Endothelial cell of umbilical vein (primary cell): ENCODE measurements around the gene LEP. TPM values are rescaled to one million over a fixed set of nuclear protein-coding genes. Genes with fewer than 3 reads are reported as not detected.

Source experiments
- BruUV-seq: library from RNA; stranded (reverse); fragments of 400-500 nt; replicated peaks from 2 replicates; lab custom pipeline; 2021; lab: Mats Ljungman, UMichigan
- CTCF ChIA-PET: fragments of 300-600, 350-600 bp; sonication (Branson Sonifier 250); formaldehyde crosslinking; loops from one replicate; lab custom pipeline; 2021; ENCODE audit warnings: antibody characterized with exemption, inconsistent platforms; lab: Charles Lee
- POLR2A ChIA-PET: fragments of 300-600, 350-600 bp; sonication (Branson Sonifier 250); formaldehyde crosslinking; loops from one replicate; lab custom pipeline; 2021; ENCODE audit warnings: antibody characterized with exemption, inconsistent platforms; lab: Charles Lee
- DNase-seq: peaks from one replicate; pipeline ENCODE4 v3.0.0-alpha.2; 2011; ENCODE audit warnings: low read depth, low spot score
- FAIRE-seq: peaks from 2 replicates; lab custom pipeline; 2011; peaks lifted over from hg19 to GRCh38; lab: Jason Lieb, UNC
- H2AFZ ChIP-seq: 2 replicates; pipeline ENCODE4 v1.6.0; 2012; ENCODE audit warnings: low read depth, low read length, control low read depth, inconsistent platforms
- H3K27ac ChIP-seq: 2 replicates; pipeline ENCODE4 v1.5.1; 2011; ENCODE audit warnings: low read depth, mild to moderate bottlenecking, control low read depth, low read length, moderate library complexity; ENCODE audit not compliant: insufficient read depth
- H3K27me3 ChIP-seq, 2 experiments: 2 replicates each; pipeline versions ENCODE4 v1.6.0 to v1.6.1; 2011; ENCODE audit warnings: low read length in 2 of 2, mixed read lengths in 1 of 2; ENCODE audit not compliant: control insufficient read depth in 2 of 2, insufficient read depth in 2 of 2
- H3K36me3 ChIP-seq, 2 experiments: 2 replicates in 1 of 2; 3 replicates in 1 of 2; pipeline ENCODE4 v1.5.1; 2011; ENCODE audit warnings: low read length in 2 of 2, mild to moderate bottlenecking in 1 of 2, moderate library complexity in 1 of 2; ENCODE audit not compliant: control insufficient read depth in 2 of 2, insufficient read depth in 2 of 2; ENCODE audit errors: extremely low read depth in 1 of 2
- H3K4me1 ChIP-seq: 3 replicates; pipeline ENCODE4 v1.5.1; 2011; ENCODE audit warnings: mild to moderate bottlenecking, low read length; ENCODE audit not compliant: control insufficient read depth, insufficient read depth; ENCODE audit errors: extremely low read depth
- H3K4me2 ChIP-seq: 2 replicates; pipeline ENCODE4 v1.6.1; 2011; ENCODE audit warnings: low read length, control low read depth, mixed read lengths; ENCODE audit not compliant: insufficient read depth
- H3K4me3 ChIP-seq, 3 experiments: fragments of 200-600 bp in 1 of 3; sonication (generic), shearing (Covaris generic) in 1 of 3; replicated peaks in 1 of 3; 2 replicates each; pipeline ENCODE4 v1.5.1; 2011 to 2016; ENCODE audit warnings: control low read depth in 3 of 3, low read length in 3 of 3, mild to moderate bottlenecking in 2 of 3, inconsistent platforms in 1 of 3, low read depth in 1 of 3, moderate library complexity in 1 of 3; ENCODE audit not compliant: insufficient read depth in 1 of 3
- H3K79me2 ChIP-seq: 2 replicates; pipeline ENCODE4 v1.6.0; 2012; ENCODE audit warnings: low read length, inconsistent platforms; ENCODE audit not compliant: control insufficient read depth, insufficient read depth
- H3K9ac ChIP-seq: replicated peaks from 2 replicates; pipeline ENCODE3; 2011; ENCODE audit warnings: low read length, control low read depth; ENCODE audit not compliant: insufficient read depth; ENCODE audit errors: extremely low read depth
- H3K9me1 ChIP-seq: replicated peaks from 3 replicates; pipeline ENCODE4 v1.6.0; 2011; ENCODE audit warnings: mild to moderate bottlenecking, low read length; ENCODE audit not compliant: control insufficient read depth, insufficient read depth; ENCODE audit errors: extremely low read depth
- H3K9me3 ChIP-seq: replicated peaks from 2 replicates; pipeline ENCODE4 v1.5.1; 2012; ENCODE audit warnings: low read length, inconsistent platforms; ENCODE audit not compliant: control insufficient read depth, insufficient read depth
- H4K20me1 ChIP-seq: replicated peaks from 2 replicates; pipeline ENCODE3; 2011; ENCODE audit warnings: mild to moderate bottlenecking, low read length; ENCODE audit not compliant: control insufficient read depth, insufficient read depth; ENCODE audit errors: extremely low read depth
- CTCF ChIP-seq, 2 donors: IDR thresholded peaks; 1 replicate in 1 of 2; 2 replicates in 1 of 2; pipeline ENCODE4 v1.5.1; 2011; ENCODE audit warnings: low read length in 2 of 2, mild to moderate bottlenecking in 2 of 2, moderate library complexity in 2 of 2, control low read depth in 1 of 2, inconsistent platforms in 1 of 2, low read depth in 1 of 2; ENCODE audit not compliant: insufficient read depth in 1 of 2; ENCODE audit errors: extremely low read depth in 1 of 2
- EZH2 ChIP-seq: IDR thresholded peaks from 2 replicates; pipeline ENCODE4 v1.6.1; 2012; ENCODE audit warnings: borderline replicate concordance, low read depth, mild to moderate bottlenecking, moderate library complexity, low read length, inconsistent platforms; ENCODE audit not compliant: severe bottlenecking
- FOS ChIP-seq: IDR thresholded peaks from 2 replicates; pipeline ENCODE4 v1.6.1; 2011; ENCODE audit warnings: mild to moderate bottlenecking, low read length, moderate library complexity, borderline replicate concordance; ENCODE audit not compliant: insufficient read depth
- GATA2 ChIP-seq: IDR thresholded peaks from 2 replicates; pipeline ENCODE4 v1.7.0; 2011; ENCODE audit warnings: low read depth, mild to moderate bottlenecking, moderate library complexity, mixed read lengths, low read length; ENCODE audit not compliant: insufficient read length, insufficient read depth
- JUN ChIP-seq: IDR thresholded peaks from 2 replicates; pipeline ENCODE4 v1.6.1; 2011; ENCODE audit warnings: borderline replicate concordance, low read depth; ENCODE audit not compliant: insufficient read length, insufficient read depth
- MYC ChIP-seq: IDR thresholded peaks from one replicate; pipeline ENCODE4 v1.6.1; 2011; ENCODE audit warnings: mild to moderate bottlenecking, low read depth, low read length
- POLR2A ChIP-seq: IDR thresholded peaks from 2 replicates; pipeline ENCODE4 v1.6.1; 2012; ENCODE audit warnings: low read depth, mild to moderate bottlenecking, control low read depth, low read length
- POLR2AphosphoS5 ChIP-seq: IDR thresholded peaks from 2 replicates; pipeline ENCODE4 v1.6.1; 2012; ENCODE audit warnings: low read depth, mild to moderate bottlenecking, control low read depth, low read length, moderate library complexity; ENCODE audit not compliant: insufficient read depth
- dilution Hi-C: fragments of 300-500 bp; cut with MboI; formaldehyde crosslinking; loops from one replicate; pipeline ENCODE4 v1.15.0; 2019; ENCODE audit warnings: low sequenced_read_pairs; ENCODE audit not compliant: extremely low pct_ligation_motif_present
- intact Hi-C: fragments of 100-400 bp; cut with micrococcal nuclease; formaldehyde crosslinking; loops from one replicate; pipeline ENCODE4 v1.10.0; 2022
- polyA plus RNA-seq, 4 experiments: library from polyadenylated mRNA; depleted of rRNA in 3 of 4; stranded (reverse) in 3 of 4; unstranded in 1 of 4; fragments of >200 nt; gene quantifications; 2 replicates each; pipeline versions ENCODE4 v1.2.1 to v1.2.3, GENCODE V29; 2011 to 2012; ENCODE audit warnings: missing spikeins in 1 of 4
- total RNA-seq: library from RNA; stranded (reverse); gene quantifications from 2 replicates; pipeline ENCODE4 v1.2.3, GENCODE V29; 2021
- TF ChIP-seq, protein P1 (sequence below): IDR thresholded peaks from 2 replicates; pipeline ENCODE4 v1.6.1; 2011; ENCODE audit not compliant: insufficient read depth, insufficient read length

LEP gene
- total and polyA plus RNA-seq, 2 donors (not counting 3 experiments of a cell fraction or from before 2014, with no cell fraction given), result not detected

- no peaks in the 10 kb centered on the region for H3K79me2 ChIP-seq
- H3K36me3 ChIP-seq, result no peaks in the 10 kb centered on the region
- peaks cover 20 to 36% of the 10 kb centered on the region in 2 experiments for H3K27me3 ChIP-seq
- H2AFZ ChIP-seq, result no peak overlapping the region
- DNase-seq (no peak), FAIRE-seq (no peak)
- H3K9me1 ChIP-seq, result no peaks in the 10 kb centered on the region
- ChIA-PET POLR2A (no interaction called here), CTCF (interaction anchor here (1.0 to 8.2 kb wide), 9 partner anchors 9 to 701 kb away, joined by 3 to 229 read pairs (median 34); no protein-coding TSS in a partner anchor)
- H3K4me2 ChIP-seq, result no peak overlapping the region
- intact Hi-C loops, result loop anchor here (5.0 to 10.0 kb wide), 2 partner anchors 102 to 1405 kb away; no protein-coding TSS in a partner anchor
- no peaks in the 10 kb centered on the region for H3K4me1 ChIP-seq
- H3K27ac ChIP-seq, result no peak overlapping the region
- H3K9me3 ChIP-seq, result no peaks in the 10 kb centered on the region
- H3K4me3 ChIP-seq, result no peak overlapping the region
- no TSS peak for BruUV-seq
- H3K9ac ChIP-seq, result no peak overlapping the region
- no peaks in the 10 kb centered on the region for H4K20me1 ChIP-seq
- TF ChIP-seq CTCF (IDR thresholded peaks at IDR 0.05; ENCODE audit: extremely low read depth in 1 of 2, insufficient read depth in 1 of 2, low read depth in 1 of 2, low read length in 2 of 2), result no peak
- TF ChIP-seq FOS, result no peak
- TF ChIP-seq POLR2AphosphoS5, result no peak
- TF ChIP-seq, protein P1, sequence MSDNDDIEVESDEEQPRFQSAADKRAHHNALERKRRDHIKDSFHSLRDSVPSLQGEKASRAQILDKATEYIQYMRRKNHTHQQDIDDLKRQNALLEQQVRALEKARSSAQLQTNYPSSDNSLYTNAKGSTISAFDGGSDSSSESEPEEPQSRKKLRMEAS, result no peak
- TF ChIP-seq JUN, result no peak
- TF ChIP-seq EZH2, result no peak
- no peak for TF ChIP-seq MYC
- TF ChIP-seq POLR2A, result no peak
- TF ChIP-seq GATA2, result no peak
- dilution Hi-C loops, result loop anchor here (25.0 kb wide), 1 partner anchor 495 kb away; no protein-coding TSS in a partner anchor
Observed at GRCh38 chr7:128206747-128207500, 34.2 kb upstream of the LEP start.
